Superior temporal gyrus (tissue), 1 donor: Measurements from ENCODE around the gene SIN3B.
"Not testable (repeated sequence)": the region's sequence is repeated elsewhere in the genome, so short reads cannot be mapped to it uniquely, and the experiment has no call there.

Source experiments
- DNase-seq: peaks from one replicate; pipeline ENCODE4 v3.0.0-alpha.2; 2016; ENCODE audit errors: extremely low spot score

The SIN3B gene, protein sequence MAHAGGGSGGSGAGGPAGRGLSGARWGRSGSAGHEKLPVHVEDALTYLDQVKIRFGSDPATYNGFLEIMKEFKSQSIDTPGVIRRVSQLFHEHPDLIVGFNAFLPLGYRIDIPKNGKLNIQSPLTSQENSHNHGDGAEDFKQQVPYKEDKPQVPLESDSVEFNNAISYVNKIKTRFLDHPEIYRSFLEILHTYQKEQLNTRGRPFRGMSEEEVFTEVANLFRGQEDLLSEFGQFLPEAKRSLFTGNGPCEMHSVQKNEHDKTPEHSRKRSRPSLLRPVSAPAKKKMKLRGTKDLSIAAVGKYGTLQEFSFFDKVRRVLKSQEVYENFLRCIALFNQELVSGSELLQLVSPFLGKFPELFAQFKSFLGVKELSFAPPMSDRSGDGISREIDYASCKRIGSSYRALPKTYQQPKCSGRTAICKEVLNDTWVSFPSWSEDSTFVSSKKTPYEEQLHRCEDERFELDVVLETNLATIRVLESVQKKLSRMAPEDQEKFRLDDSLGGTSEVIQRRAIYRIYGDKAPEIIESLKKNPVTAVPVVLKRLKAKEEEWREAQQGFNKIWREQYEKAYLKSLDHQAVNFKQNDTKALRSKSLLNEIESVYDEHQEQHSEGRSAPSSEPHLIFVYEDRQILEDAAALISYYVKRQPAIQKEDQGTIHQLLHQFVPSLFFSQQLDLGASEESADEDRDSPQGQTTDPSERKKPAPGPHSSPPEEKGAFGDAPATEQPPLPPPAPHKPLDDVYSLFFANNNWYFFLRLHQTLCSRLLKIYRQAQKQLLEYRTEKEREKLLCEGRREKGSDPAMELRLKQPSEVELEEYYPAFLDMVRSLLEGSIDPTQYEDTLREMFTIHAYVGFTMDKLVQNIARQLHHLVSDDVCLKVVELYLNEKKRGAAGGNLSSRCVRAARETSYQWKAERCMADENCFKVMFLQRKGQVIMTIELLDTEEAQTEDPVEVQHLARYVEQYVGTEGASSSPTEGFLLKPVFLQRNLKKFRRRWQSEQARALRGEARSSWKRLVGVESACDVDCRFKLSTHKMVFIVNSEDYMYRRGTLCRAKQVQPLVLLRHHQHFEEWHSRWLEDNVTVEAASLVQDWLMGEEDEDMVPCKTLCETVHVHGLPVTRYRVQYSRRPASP

DNA sequence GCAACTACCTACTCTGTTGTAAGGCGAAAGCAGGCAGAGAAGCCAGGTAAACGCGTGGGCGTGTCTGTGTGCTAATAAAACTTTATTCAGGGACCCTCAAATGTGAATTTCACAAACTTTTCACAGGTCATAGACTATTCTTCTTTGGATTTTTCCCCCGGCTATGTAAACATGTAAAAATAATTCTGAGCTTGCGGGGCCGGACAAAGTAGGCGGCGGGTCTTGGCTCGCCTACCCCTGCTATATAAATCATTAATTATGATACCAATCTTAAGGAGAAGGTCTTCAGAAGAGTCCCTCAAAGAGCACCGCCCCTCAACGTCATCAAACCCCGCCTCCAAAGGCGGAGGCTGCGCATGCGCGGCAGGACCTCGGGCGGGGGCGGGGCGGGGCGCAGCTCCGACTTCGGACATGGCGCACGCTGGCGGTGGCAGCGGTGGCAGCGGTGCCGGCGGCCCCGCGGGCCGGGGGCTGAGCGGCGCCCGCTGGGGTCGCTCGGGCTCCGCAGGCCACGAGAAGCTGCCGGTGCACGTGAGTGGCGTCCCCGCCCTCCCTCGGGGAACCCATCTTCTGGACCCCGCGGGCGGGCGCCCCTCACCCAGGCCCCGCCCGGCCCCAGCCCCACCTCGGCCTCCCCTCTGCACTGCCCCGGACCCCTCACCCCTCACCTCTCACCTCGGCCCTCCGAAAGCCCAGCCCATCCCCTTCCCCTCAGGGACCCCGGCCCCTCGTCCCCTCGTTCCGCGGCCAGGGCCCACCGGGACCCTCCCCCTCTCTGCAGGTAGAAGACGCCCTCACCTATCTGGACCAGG, at the start of gene SIN3B:
Gene SIN3B, plus strand, starts transcription at position 389 of the 812 bp plus-strand sequence. Its CDS starts 23 bp downstream, at position 412.
- peak; percentile 94 for DNase-seq

DNA sequence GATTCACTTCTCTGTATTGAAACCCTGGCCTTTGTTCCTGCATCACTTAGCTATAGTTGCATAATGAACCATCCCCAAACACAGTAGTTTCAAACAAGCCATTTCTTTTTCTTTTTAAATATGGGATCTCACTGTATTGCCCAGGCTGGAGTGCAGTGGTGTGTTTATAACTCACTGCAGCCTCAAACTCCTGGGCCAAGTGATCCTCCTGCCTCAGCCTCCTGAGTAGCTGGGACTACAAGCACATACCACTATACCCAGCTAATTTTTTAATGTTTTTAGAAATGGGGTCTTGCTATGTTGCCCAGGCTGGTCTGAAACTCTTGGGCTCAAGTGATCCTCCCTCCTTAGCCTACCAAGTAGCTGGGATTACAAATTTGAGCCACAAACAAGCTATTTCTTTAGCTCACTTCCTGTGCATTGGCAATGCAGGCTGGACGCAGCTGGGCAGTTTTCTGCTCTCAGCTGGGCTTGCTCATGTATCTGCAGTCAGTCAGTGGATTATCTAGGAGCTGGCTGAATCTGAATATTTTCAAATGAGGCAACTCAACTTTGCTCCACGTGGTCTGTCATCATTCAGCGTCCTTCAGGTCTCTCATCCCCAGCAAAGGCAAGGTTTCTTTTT, 49.5 kb upstream of the SIN3B start:
- DNase-seq: no peak

DNA sequence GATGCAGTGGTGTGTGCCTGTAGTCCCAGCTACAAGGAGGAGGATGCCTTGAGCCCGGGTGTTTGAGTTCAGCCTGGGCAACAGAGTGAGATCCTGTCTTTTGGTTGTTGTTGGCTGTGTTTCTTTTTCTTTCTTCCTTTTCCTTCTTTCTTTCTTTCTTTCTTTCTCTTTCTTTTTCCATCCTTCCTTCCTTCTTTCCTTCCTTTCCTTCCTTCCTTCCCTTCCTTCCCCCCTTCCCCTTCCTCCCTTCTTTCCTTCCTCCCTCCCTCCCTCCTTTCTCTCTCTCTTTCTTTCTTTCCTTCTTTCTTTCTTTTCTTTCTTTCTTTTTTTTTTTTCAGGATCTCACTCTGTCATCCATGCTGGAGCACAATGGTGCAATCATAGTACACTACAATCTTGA, 46.5 kb upstream of the SIN3B start:
- no peak for DNase-seq

DNA sequence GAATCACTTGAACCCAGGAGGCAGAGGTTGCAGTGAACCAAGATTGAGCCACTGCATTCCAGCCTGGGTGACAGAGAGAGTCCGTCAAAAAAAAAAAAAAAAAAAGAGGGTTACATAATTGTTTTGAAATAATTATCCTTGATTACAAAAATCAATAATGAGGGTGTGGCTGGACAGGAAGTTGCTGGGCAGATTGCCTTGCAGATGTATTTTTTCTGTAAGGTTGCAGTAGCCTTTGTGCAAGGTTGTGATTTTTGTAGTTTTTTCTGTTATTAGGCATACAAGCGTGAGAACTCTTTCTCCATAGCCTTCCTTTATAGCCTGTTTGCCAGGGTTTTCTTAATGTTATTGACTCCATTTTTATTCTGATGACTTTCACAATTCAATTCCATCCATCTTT, 40.7 kb upstream of the SIN3B start:
- DNase-seq: no peak

DNA sequence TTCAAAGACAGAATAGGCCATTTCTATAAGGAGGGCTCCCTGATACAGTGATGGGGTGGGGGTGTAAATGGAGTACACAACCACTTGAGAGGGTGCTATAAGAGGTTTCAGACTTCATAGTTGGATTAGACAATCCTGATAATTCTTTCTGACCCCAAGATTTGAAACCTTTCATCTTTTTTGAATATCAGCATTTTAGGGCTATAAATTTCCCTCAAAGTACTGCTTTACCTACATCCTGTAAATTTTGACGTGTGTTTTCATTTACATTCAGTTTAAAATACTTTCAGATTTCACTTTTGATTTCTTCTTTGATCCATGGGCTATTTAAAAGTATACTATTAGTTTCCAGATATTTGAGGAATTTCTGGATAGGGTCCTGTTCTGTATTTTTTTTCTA, 40.0 kb upstream of the SIN3B start:
- DNase-seq: no peak

DNA sequence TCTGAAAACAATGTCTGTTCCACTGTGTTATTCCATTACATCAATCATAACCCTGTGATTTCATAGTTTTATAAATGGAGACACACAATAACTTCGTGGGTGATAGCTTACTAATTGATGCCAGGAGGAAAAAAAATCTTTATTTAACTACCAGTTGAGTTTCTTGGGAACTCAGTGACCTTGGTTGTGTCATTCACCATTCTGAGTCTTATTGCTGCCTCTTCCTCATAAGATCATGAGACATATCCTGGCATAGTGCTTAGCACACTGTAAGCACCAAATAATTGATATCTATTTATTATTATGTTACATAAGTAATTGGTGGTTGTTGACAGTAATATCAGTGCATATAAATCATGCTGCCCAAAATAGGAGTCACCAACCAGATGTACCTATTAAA, 39.1 kb upstream of the SIN3B start:
- DNase-seq: no peak

DNA sequence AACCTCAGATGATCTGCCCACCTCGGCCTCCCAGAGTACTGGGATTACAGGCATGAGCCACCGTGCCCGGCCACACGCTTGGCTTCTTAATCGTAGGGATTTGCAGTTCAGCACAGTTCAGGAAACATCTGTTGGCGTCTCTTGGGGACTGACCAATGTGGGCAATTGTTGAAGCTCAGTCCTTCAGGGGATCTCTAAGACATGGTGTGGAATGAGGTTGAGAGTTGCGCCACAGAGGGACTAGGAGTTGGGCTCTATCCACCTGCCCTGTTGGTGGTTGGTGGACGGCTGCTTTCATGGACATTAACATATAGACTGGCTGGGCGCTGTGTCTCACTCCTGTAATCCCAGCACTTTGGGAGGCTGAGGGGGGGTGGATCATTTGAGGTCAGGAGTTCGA, 37.3 kb upstream of the SIN3B start:
- no peak for DNase-seq

DNA sequence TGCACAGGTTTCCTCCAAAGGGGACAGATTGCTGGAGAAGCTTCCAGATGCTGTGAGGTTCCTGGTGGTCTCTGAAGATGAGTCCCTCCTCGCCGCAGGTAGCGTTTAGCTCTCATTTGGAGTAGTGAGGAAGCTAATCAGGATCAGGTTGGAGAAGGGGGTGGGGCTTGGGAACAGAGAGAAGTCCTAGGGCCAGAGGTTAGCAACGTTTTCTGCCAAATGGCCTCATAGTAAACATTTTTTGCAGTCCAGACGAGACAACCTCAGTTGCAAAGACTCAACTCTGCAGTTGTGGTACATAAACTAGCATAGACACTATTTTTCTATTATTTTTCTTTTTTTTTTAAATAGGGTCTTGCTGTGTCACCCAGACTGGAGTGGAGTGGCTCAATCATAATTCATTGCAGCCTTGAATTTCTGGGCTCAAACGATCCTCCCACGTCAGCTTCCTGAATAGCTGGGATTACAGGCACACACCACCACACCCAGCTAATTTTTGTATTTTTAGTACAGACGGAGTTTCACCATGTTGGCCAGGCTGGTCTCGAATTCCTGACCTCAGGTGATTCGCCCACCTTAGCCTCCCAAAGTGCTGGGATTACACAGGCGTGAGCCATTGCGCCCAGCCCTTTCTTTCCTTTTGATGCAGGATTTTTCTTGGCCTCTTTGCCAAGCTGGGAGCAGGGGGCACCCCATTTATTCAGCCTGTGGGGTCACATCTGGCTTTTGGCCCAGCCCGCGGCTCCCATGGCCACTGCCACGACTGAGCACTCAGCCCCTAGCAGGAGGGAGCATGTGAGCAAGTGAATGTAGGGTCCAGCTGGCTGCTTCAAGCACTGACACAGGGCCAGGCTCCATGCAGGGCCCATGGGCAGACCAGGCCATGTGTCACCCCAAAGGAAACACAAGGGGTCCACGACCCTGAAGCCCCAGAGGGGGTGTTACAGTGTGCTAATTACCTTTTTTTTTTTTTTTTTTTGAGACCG, 34.4 kb upstream of the SIN3B start:
- DNase-seq: no peak

DNA sequence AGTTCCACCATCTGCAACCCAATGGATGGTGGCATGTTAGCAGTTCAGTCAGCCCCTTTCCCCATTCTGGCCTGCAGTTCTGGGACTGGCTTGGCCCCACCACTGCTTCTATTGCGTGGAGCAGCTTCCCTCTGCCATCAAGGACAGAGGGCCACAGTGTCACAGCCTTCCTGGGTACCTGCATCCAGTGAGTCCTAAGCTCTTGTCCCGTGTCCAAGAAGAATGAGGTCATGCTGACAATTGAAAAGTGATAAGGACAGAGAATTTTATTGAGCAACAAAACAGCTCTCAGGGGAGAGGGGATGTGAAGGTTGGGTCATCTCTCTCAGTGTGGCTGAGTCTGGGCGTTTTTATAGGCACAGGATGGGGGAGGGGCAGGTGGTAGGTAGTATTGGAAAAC, 33.5 kb upstream of the SIN3B start:
- no peak for DNase-seq

DNA sequence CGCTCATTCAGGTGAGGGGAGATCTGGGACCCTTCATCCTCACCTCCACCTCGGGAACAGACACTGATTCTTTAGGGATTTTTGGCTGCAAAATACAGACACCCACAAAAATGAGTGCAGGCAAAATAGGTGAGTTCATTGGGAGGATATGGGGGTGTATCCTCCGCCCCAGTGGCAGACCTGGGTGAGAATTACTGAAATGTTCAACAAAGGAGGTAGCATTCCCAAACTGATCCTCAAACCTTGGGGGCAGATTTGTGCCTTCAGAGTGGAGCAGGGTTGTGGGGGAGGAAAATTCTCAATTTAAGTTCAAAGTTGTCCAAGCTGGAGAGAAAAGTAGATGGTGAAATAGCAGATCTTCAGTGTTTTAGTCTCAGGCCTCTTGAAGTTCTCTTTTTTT, 31.3 kb upstream of the SIN3B start:
- no peak for DNase-seq

DNA sequence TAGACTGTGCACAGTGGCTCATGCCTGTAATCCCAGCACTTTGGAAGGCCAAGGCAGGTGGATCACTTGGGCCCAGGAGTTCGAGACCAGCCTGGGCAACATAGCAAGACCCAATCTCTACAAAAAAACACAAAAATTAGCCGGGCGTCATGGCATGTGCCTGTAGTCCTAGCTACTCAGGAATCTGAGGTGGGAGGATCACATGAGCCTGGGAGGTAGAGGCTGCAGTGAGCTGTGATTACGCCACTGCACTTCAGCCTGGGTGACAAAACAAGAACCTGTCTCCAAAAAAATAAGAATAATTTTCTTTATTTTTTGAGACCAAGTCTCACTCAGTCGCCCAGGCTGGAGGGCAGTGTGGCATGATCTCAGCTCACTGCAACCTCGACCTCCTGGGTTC, 30.9 kb upstream of the SIN3B start:
- DNase-seq: not testable (repeated sequence)

DNA sequence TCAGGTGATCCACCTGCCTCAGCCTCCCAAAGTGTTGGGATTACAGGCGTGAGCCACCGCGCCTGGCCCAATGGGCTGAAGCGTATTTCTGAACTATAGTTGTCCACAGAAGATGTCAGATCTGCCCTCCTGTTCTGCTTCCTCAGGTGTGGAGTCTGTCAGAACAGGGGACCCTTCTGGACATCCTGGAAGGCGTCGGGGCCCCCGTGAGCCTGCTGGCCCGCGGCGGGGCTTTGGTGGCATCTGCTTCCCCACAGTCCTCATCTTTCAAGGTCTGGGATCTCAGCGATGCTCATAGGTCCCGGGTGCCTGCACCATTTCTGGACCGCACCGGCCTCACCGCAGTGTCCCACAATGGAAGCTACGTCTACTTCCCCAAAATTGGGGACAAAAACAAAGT, 29.5 kb upstream of the SIN3B start:
- DNase-seq: no peak

DNA sequence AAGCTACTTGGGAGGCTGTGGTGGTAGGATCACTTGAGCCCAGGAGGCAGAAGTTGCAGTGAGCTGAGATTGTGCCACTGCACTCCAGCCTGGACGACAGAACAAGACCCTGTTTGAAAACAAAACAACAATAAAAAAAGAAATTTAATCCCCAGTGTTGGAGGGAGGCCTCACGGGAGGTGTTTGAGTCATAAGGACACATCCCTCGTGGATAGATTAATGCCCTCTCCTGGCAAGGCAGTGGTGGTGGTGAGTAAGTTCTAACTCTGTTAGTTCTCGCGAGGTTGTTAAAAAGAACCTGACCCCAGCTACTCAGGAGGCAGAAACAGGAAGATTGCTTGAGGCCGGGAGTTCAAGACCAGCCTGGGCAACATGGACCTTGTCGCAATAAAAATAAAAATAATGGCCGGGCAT, 27.6 kb upstream of the SIN3B start:
- DNase-seq: no peak

DNA sequence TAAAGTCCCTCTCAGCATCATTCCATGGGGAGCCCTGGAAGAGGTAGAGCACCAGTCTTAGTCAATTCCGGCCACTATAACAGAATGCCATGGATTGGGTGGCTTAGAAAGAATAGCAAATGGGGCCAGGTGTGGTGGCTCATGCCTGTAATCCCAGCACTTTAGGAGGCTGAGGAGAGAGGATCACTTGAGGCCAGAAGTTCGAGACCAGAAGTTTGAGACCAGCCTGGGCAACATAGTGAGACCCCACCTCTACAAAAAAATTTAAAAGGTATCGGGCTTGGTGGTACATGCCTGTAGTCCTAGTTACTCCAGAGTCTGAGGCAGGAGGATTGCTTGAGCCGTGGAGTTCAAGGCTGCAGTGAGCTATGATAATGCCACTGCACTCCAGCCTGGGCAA, 25.0 kb upstream of the SIN3B start:
- no peak for DNase-seq

DNA sequence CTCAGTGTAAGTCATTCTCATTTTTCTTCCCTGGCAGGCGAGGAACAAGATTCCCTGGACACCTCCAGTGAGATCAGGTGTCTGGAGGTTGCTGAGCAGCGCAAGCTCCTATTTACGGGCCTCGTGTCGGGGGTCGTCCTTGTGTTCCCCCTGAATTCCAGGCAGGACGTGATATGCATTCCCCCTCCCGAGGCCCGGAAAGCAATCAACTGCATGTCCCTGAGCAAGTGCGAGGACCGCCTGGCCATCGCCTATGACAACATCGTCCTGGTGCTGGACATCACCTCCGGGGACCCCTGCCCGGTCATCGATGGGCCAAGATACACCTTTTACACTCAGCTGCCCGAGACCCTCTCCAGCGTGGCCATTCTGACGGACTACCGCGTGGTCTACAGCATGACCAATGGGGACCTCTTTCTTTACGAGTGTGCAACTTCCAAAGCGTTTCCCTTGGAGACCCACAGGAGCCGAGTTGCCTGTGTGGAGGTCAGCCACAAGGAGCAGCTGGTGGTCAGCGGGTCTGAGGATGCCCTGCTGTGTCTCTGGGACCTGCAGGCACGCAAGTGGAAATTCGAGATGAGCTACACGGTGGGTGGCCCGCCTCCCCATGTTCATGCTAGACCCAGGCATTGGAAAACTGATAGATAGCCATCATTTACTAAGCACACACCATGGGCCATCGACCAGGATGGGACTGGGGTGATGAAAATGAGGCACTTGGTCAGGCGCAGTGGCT, 21.5 kb upstream of the SIN3B start:
- no peak for DNase-seq

DNA sequence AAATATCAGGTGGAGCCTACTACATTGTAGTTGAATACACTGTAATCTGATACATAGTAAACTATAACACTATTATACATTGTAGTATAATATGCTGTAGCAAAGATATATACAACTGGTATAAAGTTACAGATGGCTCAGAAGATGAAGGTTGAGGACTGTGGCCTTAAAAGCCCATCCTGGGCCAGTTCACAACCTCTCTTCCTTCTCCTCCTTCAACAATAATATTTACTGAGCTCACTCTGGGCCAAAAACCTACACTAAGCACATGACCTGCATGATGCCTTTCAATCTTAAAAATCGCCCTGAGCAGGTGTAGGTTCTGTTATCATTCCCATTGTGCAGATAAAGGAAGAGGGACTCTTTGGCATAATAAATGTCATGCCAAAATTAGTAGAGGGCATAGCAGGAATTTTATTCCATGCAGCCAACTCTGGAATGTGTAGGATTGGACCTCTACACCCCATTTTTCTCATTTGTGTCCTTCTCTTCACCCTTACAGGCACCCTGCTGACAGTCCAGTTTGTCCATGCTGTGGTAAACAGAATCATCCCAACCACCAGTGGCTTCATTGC, 14.6 kb upstream of the SIN3B start:
- DNase-seq: no peak

DNA sequence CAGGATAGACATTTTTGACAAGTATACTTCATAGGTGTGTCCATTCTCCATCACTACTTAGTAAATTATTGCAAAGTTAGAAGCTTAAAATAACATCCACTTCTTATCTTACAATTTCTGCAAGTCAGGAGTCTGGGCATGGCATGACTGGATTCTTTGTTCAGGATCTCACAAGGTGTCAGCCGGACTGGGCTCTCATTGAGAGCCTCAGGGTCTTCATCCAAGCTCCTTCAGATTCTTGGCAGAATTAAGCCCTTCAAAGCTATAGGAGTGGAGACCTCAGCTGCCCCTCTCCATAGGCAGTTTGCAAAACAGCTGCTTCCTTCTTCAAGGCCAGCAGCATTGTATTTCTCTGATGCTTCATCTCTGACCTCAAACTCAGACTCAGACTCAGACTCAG, 9.1 kb upstream of the SIN3B start:
- no peak for DNase-seq

DNA sequence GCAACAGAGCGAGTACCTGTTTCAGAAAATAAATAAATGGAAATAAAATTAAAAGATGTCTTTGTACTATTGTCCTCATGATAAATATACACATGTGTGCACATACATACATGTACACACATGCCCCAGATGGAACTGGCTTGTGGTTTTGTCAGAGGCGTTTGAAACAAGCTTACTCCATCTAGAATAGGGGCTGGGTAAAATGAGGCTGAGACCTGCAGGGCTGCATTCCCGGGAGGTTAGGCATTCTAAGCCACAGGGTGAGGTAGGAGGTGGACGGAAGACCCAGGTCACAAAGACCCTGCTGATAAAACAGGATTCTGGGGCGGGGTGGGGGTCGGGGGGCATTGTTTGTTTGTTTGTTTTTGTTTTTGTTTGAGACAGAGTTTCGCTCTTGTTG, 8.1 kb upstream of the SIN3B start:
- DNase-seq: no peak

DNA sequence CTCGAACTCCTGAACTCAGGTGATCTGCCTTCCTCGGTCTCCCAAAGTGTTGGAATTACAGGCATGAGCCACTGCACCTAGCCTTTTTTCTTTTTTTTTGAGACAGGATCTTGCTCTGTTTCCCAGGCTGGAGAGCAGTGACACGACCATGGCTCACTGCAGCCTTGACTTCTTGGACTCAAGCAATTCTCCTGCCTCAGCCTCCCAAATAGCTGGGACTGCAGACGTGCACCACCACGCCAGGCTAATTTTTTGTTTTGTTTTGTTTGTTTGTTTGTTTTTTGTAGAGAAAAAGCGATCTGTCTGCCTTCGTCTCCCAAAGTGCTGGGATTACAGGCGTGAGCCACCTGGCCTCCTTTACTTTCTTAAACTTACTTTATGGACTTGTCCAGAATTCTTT, 6.5 kb upstream of the SIN3B start:
- DNase-seq: no peak
